HepG2 (cell line): Measurements from ENCODE around the gene PRDM12. TPM values are rescaled to one million over a fixed set of nuclear protein-coding genes. Genes with fewer than 3 reads are reported as not detected.

ENCODE experiments used
- CAMTA2 ChIP-seq: sonication (generic); formaldehyde crosslinking; IDR thresholded peaks from 2 replicates; pipeline ENCODE4 v1.4.0; 2020; ENCODE audit warnings: mild to moderate bottlenecking, missing genetic modification reagents, borderline replicate concordance
- GATA4 ChIP-seq: sonication (generic); IDR thresholded peaks from 2 replicates; pipeline ENCODE4 v1.6.1; 2016; ENCODE audit warnings: antibody characterized with exemption, low read depth, borderline replicate concordance
- GMEB2 ChIP-seq: IDR thresholded peaks from 2 replicates; pipeline ENCODE4 v1.6.1; 2016; ENCODE audit warnings: missing biosample characterization, missing genetic modification reagents, low read depth
- GTF2F1 ChIP-seq: fragments of 150-350 bp; IDR thresholded peaks from 2 replicates; pipeline ENCODE4 v1.6.1; 2014; ENCODE audit warnings: low read length
- KLF12 ChIP-seq: sonication (generic); formaldehyde crosslinking; IDR thresholded peaks from 2 replicates; pipeline ENCODE4 v1.4.0; 2020; ENCODE audit warnings: missing genetic modification reagents, borderline replicate concordance
- MAFK ChIP-seq, 2 experiments: IDR thresholded peaks in 1 of 2; conservative IDR thresholded peaks in 1 of 2; 2 replicates each; pipeline ENCODE4 v1.6.1; 2011; ENCODE audit warnings: improper control_type of control experiment in 2 of 2, low read length in 2 of 2
- NCOR1 ChIP-seq: fragments of 200-600 bp; sonication (generic); IDR thresholded peaks from 2 replicates; pipeline ENCODE4 v1.7.0; 2017; ENCODE audit warnings: antibody characterized with exemption, low read length, borderline replicate concordance
- NFIC ChIP-seq: IDR thresholded peaks from 2 replicates; pipeline ENCODE4 v1.6.1; 2012; ENCODE audit warnings: mild to moderate bottlenecking, low read length, inconsistent platforms
- REPIN1 ChIP-seq: sonication (generic); formaldehyde crosslinking; IDR thresholded peaks from 2 replicates; pipeline ENCODE4 v1.8.0; 2022; ENCODE audit warnings: missing genetic modification reagents, low read depth, mild to moderate bottlenecking, borderline replicate concordance
- RORA ChIP-seq: sonication (generic); formaldehyde crosslinking; IDR thresholded peaks from 2 replicates; pipeline ENCODE4 v1.5.0; 2020; ENCODE audit warnings: mild to moderate bottlenecking, missing genetic modification reagents, moderate library complexity
- SMC3 ChIP-seq: IDR thresholded peaks from 2 replicates; pipeline ENCODE4 v1.6.1; 2011; ENCODE audit warnings: low read length, improper control_type of control experiment
- TMF1 ChIP-seq: sonication (generic); formaldehyde crosslinking; IDR thresholded peaks from 2 replicates; pipeline ENCODE4 v1.8.1; 2022; ENCODE audit warnings: low read depth, missing genetic modification reagents
- ZBTB40 ChIP-seq, 2 experiments: fragments of 450-650 bp in 1 of 2; sonication (generic) in 1 of 2; formaldehyde crosslinking in 1 of 2; IDR thresholded peaks; 2 replicates each; pipeline versions ENCODE4 v1.6.1 to v1.8.0; 2016 to 2022; ENCODE audit warnings: antibody characterized with exemption in 1 of 2, mild to moderate bottlenecking in 1 of 2, missing genetic modification reagents in 1 of 2
- ZNF124 ChIP-seq: sonication (generic); formaldehyde crosslinking; IDR thresholded peaks from 2 replicates; pipeline ENCODE4 v1.4.0; 2020; ENCODE audit warnings: missing genetic modification reagents
- ZNF367 ChIP-seq: sonication (generic); formaldehyde crosslinking; IDR thresholded peaks from 2 replicates; pipeline ENCODE4 v1.4.0; 2020; ENCODE audit warnings: missing genetic modification reagents, borderline replicate concordance
- ZNF629 ChIP-seq: sonication (generic); formaldehyde crosslinking; conservative IDR thresholded peaks from 2 replicates; pipeline ENCODE4 v1.5.0; 2020; ENCODE audit warnings: missing genetic modification reagents
- polyA plus RNA-seq, 8 experiments: library from polyadenylated mRNA; depleted of rRNA in 3 of 8; stranded (reverse) in 7 of 8; unstranded in 1 of 8; fragments of >200 nt; fragmentation: Illumina TruSeq in 4 of 8; extraction: Trizol in 4 of 8; gene quantifications; 2 replicates each; pipeline versions ENCODE4 v1.2.1 to v1.2.3, GENCODE V29; 2011 to 2016; ENCODE audit warnings: low read depth in 4 of 8, missing spikeins in 1 of 8, mixed read lengths in 1 of 8; ENCODE audit not compliant: insufficient read depth in 1 of 8
- total RNA-seq, 5 experiments: library from RNA; depleted of rRNA; stranded (reverse); fragments of >200 nt; fragmentation: Illumina TruSeq; extraction: Trizol; gene quantifications; 2 replicates each; pipeline ENCODE4 v1.2.3, GENCODE V29; 2016; ENCODE audit warnings: low read depth in 1 of 5
- TF ChIP-seq, protein P1 (sequence below): sonication (generic); formaldehyde crosslinking; IDR thresholded peaks from 2 replicates; pipeline ENCODE4 v1.5.0; 2020; ENCODE audit warnings: missing genetic modification reagents
- TF ChIP-seq, protein P2 (sequence below): IDR thresholded peaks from 2 replicates; pipeline ENCODE4 v1.6.1; 2012; ENCODE audit warnings: inconsistent platforms

PRDM12 gene
- total and polyA plus RNA-seq, 2 of the 13 experiments (the other 11 are each of a cell fraction or from before 2014, with no cell fraction given) = 0.04 to 0.07 TPM

DNA sequence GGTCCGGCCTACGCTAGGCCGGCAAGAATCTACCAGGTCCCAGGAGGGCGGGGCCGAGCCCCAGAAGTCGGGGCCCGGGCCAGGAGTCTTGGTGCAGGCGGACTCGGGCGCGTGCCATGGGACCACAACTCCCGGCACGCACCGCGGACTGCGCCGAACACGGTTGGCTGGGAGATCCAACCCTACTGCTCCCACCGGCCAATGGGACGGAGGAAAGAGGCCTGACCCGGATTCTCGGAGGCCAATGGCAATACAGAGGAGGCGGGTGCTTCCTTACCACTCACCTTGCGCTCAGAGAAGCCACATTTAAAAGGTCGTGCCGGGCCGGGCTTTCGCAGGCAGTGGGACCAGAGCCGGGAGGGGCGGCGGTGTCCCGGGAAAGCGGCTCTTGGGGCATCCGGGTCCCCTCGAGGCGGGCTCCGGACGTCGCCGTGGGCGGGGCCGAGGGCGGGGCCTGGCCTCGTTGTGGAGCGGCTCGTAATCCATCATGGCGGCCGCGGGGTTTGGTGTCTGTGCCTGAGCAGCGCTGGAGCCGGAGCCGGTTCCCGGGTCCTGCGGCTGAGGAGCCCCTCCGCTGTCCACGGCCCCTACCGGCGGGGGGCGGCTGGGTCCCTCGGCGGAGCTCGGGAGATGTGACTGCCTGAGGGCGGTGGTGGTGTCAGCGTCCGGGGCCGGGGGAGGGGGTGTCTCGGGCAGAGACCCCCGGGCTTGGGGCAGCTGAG lies 48.3 kb downstream of the PRDM12 start (continued):
- TF ChIP-seq MAFK (conservative IDR thresholded peaks at IDR 0.05 in 1 of 2, IDR thresholded peaks at IDR 0.05 in 1 of 2; ENCODE audit: low read length in 2 of 2) = no peak
- no peak for TF ChIP-seq TMF1 (CRISPR knock-in tag)
- TF ChIP-seq ZBTB40 (IDR thresholded peaks at IDR 0.05) = no peak
- TF ChIP-seq ZBTB40 (CRISPR knock-in tag; IDR thresholded peaks at IDR 0.05) = no peak; the same call in 1 of the 2 replicates
- 0 out of 2 replicates have a peak, but pooled peaks have one; percentile 27 for TF ChIP-seq KLF12 (CRISPR knock-in tag)
- no peak for TF ChIP-seq ZNF629 (CRISPR knock-in tag)
- TF ChIP-seq GMEB2 (CRISPR knock-in tag) = no peak
- TF ChIP-seq RORA (CRISPR knock-in tag) = no peak
- TF ChIP-seq, protein P1, sequence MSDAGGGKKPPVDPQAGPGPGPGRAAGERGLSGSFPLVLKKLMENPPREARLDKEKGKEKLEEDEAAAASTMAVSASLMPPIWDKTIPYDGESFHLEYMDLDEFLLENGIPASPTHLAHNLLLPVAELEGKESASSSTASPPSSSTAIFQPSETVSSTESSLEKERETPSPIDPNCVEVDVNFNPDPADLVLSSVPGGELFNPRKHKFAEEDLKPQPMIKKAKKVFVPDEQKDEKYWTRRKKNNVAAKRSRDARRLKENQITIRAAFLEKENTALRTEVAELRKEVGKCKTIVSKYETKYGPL (CRISPR knock-in tag) = no peak
- TF ChIP-seq GTF2F1 = no peak
- TF ChIP-seq NCOR1 = peak; percentile 7; the same call in 1 of the 2 replicates
- no peak for TF ChIP-seq GATA4
- peak; percentile 23; the same call in 1 of the 2 replicates for TF ChIP-seq ZNF124 (CRISPR knock-in tag)
- TF ChIP-seq SMC3 = no peak
- TF ChIP-seq, protein P2, sequence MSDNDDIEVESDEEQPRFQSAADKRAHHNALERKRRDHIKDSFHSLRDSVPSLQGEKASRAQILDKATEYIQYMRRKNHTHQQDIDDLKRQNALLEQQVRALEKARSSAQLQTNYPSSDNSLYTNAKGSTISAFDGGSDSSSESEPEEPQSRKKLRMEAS = peak; percentile 21
- TF ChIP-seq ZNF367 (CRISPR knock-in tag) = 0 out of 2 replicates have a peak, but pooled peaks have one; percentile 62
- TF ChIP-seq CAMTA2 (CRISPR knock-in tag) = no peak
- TF ChIP-seq NFIC = no peak
- TF ChIP-seq REPIN1 (CRISPR knock-in tag) = no peak; the same call in 1 of the 2 replicates
